Measurements from ENCODE around the gene PIM1. TPM values are rescaled to one million over a fixed set of nuclear protein-coding genes. Genes with fewer than 3 reads are reported as not detected.
"Not testable (repeated sequence)": the region's sequence is repeated elsewhere in the genome, so short reads cannot be mapped to it uniquely, and the experiment has no call there.

The PIM1 gene
- total RNA-seq, 1 donor from 2014 or later = 56.8 TPM

GRCh38 chr6:37188962-37189510 is 19.1 kb downstream of the PIM1 start:
- Histone ChIP-seq H3K4me3 (no peak overlapping the region), H3K27me3 (ENCODE audit: low read depth) (no peaks in the 10 kb centered on the region), H3K27ac (no peak overlapping the region), H3K4me1 (peaks cover 4% of the 10 kb centered on the region), H3K36me3 (no peaks in the 10 kb centered on the region), H3K9me3 (no peaks in the 10 kb centered on the region)
- no peak for TF ChIP-seq CTCF (IDR thresholded peaks at IDR 0.05)
- DNase-seq (no peak), ATAC-seq (no peak)
- intact Hi-C loops (cut with DNase I) = no loop called here

DNA sequence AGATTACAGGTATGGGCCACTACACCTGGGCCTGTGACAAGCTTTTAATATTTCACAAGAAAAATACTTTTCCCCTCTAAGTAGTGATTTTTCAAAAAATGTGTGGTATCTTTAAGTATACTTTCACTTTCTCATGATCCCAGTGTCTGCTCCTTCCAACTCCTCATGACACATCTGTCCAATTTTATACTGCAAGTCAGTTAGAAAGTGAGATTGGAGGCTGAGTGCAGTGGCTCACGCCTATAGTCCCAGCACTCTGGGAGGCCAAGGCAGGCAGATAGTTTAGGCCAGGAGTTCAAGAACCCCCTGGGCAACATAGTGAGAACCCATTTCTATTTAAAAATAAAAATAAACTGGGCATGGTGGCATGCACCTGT is 20.2 kb downstream of the PIM1 start:
- no peak overlapping the region for H3K4me3 ChIP-seq
- intact Hi-C loops (cut with DNase I) = no loop called here
- no peaks in the 10 kb centered on the region for H3K36me3 ChIP-seq
- DNase-seq = no peak
- no peak for TF ChIP-seq CTCF (IDR thresholded peaks at IDR 0.05)
- no peaks in the 10 kb centered on the region for H3K27me3 ChIP-seq (ENCODE audit: low read depth)
- H3K4me1 ChIP-seq = peaks cover 4% of the 10 kb centered on the region
- ATAC-seq = no peak
- H3K9me3 ChIP-seq = no peaks in the 10 kb centered on the region
- H3K27ac ChIP-seq = no peak overlapping the region

DNA sequence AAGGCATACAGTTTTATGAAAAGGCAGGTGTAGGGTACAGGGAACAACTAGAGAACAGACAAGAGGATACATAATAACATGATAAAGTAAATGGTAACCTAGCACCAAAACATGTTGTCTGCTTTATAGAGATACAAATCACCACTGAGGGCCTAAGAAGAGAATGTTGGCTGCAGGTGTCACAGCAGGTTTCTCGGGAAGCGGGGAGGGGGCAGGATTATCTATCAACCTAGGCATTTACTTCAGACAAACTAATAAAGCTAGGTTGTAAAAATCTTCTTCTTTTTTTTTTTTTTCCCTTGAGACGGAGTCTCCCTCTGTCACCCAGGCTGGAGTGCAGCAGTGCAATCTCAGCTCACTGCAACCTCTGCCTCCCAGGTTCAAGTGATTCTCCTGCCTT is 22.7 kb downstream of the PIM1 start:
- no peaks in the 10 kb centered on the region for H3K36me3 ChIP-seq
- DNase-seq (no peak), ATAC-seq (no peak)
- intact Hi-C loops (cut with DNase I) = no loop called here
- no peak for TF ChIP-seq CTCF (IDR thresholded peaks at IDR 0.05)
- H3K4me3 ChIP-seq = no peak overlapping the region
- no peaks in the 10 kb centered on the region for H3K27me3 ChIP-seq (ENCODE audit: low read depth)
- H3K9me3 ChIP-seq = no peaks in the 10 kb centered on the region
- H3K27ac ChIP-seq = no peak overlapping the region
- H3K4me1 ChIP-seq = peaks cover 4% of the 10 kb centered on the region

GRCh38 chr6:37194886-37195285 is 24.9 kb downstream of the PIM1 start:
- DNase-seq; H3K4me1 ChIP-seq; H3K36me3 ChIP-seq; H3K27ac ChIP-seq; ATAC-seq; H3K4me3 ChIP-seq; H3K27me3 ChIP-seq (ENCODE audit: low read depth); intact Hi-C loops (cut with DNase I); H3K9me3 ChIP-seq: not testable (repeated sequence)

- DNase-seq; H3K4me3 ChIP-seq; H3K9me3 ChIP-seq; H3K27ac ChIP-seq; ATAC-seq; H3K27me3 ChIP-seq (ENCODE audit: low read depth); H3K4me1 ChIP-seq; intact Hi-C loops (cut with DNase I); H3K36me3 ChIP-seq: not testable (repeated sequence)
Observed at GRCh38 chr6:37196451-37196850, 26.5 kb downstream of the PIM1 start.

DNA sequence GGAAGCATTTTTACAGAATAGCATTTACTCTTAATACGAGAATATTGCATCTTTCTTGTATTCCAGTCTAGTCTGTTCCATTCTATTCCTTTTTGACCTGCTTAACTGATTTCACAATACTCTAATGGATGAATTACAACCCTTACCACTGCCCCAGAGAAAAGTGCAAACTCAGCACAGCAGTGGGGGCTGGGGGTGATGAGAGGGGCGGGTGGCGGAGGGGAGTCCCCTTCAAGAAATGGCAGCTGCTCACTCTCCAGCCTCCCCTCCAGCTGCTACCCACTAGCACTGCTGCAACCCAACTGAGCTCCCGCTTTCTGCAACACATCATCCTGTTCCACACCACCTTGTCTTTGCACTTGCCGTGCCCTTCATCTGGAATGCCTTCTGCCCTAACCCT is 30.1 kb downstream of the PIM1 start:
- ATAC-seq = no peak
- no peak for TF ChIP-seq CTCF (IDR thresholded peaks at IDR 0.05)
- H3K4me3 ChIP-seq = no peak overlapping the region
- DNase-seq = no peak
- no peaks in the 10 kb centered on the region for H3K27me3 ChIP-seq (ENCODE audit: low read depth)
- no peaks in the 10 kb centered on the region for H3K4me1 ChIP-seq
- H3K9me3 ChIP-seq = no peaks in the 10 kb centered on the region
- H3K27ac ChIP-seq = no peak overlapping the region
- H3K36me3 ChIP-seq = no peaks in the 10 kb centered on the region
- intact Hi-C loops (cut with DNase I) = loop anchor here (10.0 kb wide), 2 partner anchors 175 to 315 kb away; partner anchors contain the start of gene C6orf89

- Histone ChIP-seq H3K9me3 (no peaks in the 10 kb centered on the region), H3K27ac (no peak overlapping the region), H3K27me3 (ENCODE audit: low read depth) (no peaks in the 10 kb centered on the region), H3K4me3 (no peak overlapping the region), H3K36me3 (no peaks in the 10 kb centered on the region), H3K4me1 (no peaks in the 10 kb centered on the region)
- intact Hi-C loops (cut with DNase I) = loop anchor here (10.0 kb wide), 2 partner anchors 177 to 317 kb away; partner anchors contain the start of gene C6orf89
- DNase-seq (no peak), ATAC-seq (no peak)
- no peak for TF ChIP-seq CTCF (IDR thresholded peaks at IDR 0.05)
Observed at GRCh38 chr6:37201726-37202125, 31.8 kb downstream of the PIM1 start.

All from lower lobe of right lung (tissue), 2 donors.